PFSK-1 (cell line): ENCODE measurements around the gene RNU2-1. TPM values are rescaled to one million over a fixed set of nuclear protein-coding genes. Genes with fewer than 3 reads are reported as not detected.
"Not testable (repeated sequence)": the region's sequence is repeated elsewhere in the genome, so short reads cannot be mapped to it uniquely, and the experiment has no call there.

Experiments used
- FOXP2 ChIP-seq: optimal IDR thresholded peaks from 2 replicates; pipeline ENCODE3; 2011; ENCODE audit warnings: borderline replicate concordance, control low read depth, inconsistent platforms; ENCODE audit not compliant: insufficient read depth; ENCODE audit errors: extremely low read length, extremely low read depth
- POLR2AphosphoS5 ChIP-seq: IDR thresholded peaks from 2 replicates; pipeline ENCODE4 v1.6.1; 2012; ENCODE audit warnings: low read depth, mild to moderate bottlenecking, control low read depth, low read length, moderate library complexity
- SIN3A ChIP-seq: IDR thresholded peaks from 2 replicates; pipeline ENCODE4 v1.6.1; 2012; ENCODE audit warnings: mild to moderate bottlenecking, low read length, moderate library complexity, borderline replicate concordance; ENCODE audit not compliant: insufficient read depth
- TAF1 ChIP-seq: IDR thresholded peaks from 2 replicates; pipeline ENCODE4 v1.6.1; 2012; ENCODE audit warnings: low read length, control low read depth, borderline replicate concordance; ENCODE audit not compliant: insufficient read depth
- polyA plus RNA-seq: library from polyadenylated mRNA; unstranded; fragments of >200 nt; gene quantifications from one replicate; pipeline ENCODE4 v1.2.1, GENCODE V29; 2012; ENCODE audit warnings: low read depth, missing spikeins; ENCODE audit not compliant: insufficient read length
- TF ChIP-seq, protein P1 (sequence below), 2 experiments: IDR thresholded peaks; 2 replicates each; pipeline versions ENCODE4 v1.6.1 to v1.8.0; 2011 to 2012; ENCODE audit warnings: low read depth in 2 of 2, low read length in 2 of 2, control low read depth in 1 of 2, inconsistent platforms in 1 of 2, mild to moderate bottlenecking in 1 of 2, moderate library complexity in 1 of 2; ENCODE audit not compliant: insufficient read depth in 1 of 2

Gene RNU2-1
- not detected for polyA plus RNA-seq

GRCh38 chr17:43233877-43234276, at the start of gene RNU2-1:
Gene RNU2-1, minus strand, starts transcription at chr17:43233977.
- not testable (repeated sequence) for TF ChIP-seq POLR2AphosphoS5, FOXP2, SIN3A

DNA sequence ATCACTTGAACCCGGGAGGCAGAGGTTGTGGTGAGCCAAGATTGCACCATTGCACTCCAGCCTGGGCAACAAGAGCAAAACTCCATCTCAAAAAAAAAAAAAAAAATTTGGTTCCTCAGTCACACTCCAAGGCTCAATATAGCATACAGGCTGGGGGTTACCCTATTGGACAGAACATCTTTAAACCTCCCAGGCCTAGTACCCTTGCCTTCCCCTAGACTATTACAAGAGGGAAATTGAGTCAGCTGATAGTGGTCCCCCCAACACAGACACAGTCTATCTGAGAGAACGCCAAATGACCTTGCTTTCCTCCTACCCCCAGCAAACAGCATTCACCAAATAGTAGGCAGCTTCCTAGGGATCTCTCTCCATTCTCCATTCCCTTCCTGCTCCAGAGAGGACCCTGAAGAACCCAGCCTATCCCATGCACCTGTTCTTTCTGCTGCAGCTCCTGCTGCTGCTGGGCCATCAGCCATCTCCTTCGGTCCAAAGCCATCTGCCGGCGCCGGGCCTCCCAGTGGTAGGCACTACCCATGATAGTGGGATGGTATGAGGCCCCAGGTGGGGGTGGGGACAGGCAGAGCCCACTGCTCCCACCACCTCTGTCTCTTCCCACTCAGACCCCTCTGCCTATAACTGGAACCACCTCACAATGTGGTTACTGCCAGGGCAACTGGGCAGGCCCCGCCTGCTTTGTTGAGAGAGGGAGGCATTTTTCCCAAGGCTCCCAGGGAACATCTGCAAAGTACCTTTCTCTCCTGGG, 5.6 kb downstream of the RNU2-1 start, which contains the start of gene CCDC200:
Gene CCDC200, minus strand, starts transcription at position 604 of the 763 bp plus-strand sequence. Its CDS starts 69 bp downstream, at position 535.
- not testable (repeated sequence) for TF ChIP-seq TAF1, POLR2AphosphoS5, FOXP2

DNA sequence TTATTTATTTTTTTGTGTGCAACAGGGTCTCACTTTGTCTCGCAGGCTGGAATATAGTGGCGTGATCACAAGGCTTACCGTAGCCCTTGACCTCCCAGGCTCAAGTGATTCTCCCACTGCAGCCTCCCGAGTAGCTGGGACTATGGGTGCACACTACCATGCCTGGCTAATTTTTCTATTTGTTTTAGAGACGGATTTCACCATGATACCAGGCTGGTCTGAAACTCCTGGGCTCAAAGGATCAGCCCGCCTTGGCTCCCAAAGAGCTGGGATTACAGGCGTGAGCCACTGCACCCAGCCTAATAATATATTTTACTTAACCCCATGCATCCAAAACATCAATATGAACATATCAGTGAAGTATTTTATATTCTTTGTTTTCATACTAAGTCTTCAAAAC, 7.4 kb downstream of the RNU2-1 start:
- no peak for TF ChIP-seq FOXP2
- TF ChIP-seq SIN3A: no peak

DNA sequence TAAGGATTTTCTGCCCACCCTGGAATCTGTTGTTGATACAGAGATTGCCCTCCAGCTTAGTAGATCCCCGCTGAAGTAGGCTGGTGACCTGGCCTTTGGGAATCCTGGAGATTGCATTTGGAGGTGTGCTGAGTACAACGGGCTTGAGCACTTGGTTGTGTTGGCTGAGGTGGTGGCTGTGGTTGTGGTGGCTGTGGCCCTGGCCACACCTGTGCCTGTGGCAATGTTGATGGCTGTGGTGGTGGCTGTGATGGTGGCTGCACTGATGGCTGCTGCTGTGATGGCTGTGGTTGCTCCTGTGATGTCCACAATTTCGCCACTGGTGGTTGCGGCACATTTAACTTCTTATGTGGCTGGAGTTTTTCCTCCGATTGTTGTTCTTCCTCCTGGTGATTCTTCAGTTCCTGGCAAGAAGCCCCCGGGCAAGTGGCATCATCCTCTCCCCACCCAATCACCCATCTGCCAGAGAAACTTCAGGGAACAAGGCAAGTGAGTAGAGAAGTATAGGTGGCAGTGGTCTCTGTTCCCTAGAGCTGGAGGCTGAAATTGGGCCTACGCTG, 9.6 kb downstream of the RNU2-1 start:
- no peak for TF ChIP-seq FOXP2
- TF ChIP-seq TAF1: no peak
- TF ChIP-seq, protein P1, sequence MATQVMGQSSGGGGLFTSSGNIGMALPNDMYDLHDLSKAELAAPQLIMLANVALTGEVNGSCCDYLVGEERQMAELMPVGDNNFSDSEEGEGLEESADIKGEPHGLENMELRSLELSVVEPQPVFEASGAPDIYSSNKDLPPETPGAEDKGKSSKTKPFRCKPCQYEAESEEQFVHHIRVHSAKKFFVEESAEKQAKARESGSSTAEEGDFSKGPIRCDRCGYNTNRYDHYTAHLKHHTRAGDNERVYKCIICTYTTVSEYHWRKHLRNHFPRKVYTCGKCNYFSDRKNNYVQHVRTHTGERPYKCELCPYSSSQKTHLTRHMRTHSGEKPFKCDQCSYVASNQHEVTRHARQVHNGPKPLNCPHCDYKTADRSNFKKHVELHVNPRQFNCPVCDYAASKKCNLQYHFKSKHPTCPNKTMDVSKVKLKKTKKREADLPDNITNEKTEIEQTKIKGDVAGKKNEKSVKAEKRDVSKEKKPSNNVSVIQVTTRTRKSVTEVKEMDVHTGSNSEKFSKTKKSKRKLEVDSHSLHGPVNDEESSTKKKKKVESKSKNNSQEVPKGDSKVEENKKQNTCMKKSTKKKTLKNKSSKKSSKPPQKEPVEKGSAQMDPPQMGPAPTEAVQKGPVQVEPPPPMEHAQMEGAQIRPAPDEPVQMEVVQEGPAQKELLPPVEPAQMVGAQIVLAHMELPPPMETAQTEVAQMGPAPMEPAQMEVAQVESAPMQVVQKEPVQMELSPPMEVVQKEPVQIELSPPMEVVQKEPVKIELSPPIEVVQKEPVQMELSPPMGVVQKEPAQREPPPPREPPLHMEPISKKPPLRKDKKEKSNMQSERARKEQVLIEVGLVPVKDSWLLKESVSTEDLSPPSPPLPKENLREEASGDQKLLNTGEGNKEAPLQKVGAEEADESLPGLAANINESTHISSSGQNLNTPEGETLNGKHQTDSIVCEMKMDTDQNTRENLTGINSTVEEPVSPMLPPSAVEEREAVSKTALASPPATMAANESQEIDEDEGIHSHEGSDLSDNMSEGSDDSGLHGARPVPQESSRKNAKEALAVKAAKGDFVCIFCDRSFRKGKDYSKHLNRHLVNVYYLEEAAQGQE (IDR thresholded peaks at IDR 0.05; ENCODE audit: insufficient read depth in 1 of 2, low read depth in 2 of 2, low read length in 2 of 2): no peak
- no peak for TF ChIP-seq POLR2AphosphoS5

DNA sequence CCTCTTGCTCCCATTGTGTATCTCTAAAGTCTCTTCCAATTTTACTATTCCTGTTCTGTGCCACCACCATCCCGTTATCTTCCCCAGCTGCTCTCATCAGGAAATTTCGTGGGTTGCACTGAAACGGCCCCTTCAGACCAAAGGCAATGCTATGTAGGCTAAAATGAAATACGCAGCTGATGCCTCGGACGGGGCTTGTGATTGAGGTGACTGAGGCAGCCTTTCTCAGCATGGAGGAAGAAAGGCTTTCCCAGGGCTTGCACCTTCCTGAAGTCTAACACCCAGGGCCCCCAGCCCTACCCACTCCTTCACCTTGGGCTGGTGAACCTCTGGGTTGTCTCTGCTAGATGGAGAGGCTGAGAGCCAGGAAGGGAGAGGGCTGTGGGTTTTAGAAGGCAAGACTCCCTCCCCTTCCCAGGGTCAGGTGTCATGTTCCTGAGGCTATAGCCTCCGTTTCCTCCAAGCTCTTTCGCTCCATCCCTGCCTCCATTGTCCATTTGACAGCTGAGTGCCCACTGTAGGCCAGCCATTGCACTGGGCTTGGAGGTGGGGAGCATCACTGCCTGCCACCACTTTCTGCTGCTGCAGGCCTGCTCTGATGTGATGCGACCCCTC, 13.2 kb downstream of the RNU2-1 start:
- TF ChIP-seq FOXP2 (no peak), SIN3A (no peak), TAF1 (no peak), POLR2AphosphoS5 (no peak)
- TF ChIP-seq, protein P1 (IDR thresholded peaks at IDR 0.05; ENCODE audit: insufficient read depth in 1 of 2, low read depth in 2 of 2, low read length in 2 of 2): no peak

- TF ChIP-seq, protein P1 (IDR thresholded peaks at IDR 0.05; ENCODE audit: insufficient read depth in 1 of 2, low read depth in 2 of 2, low read length in 2 of 2): no peak
These were observed 13.9 kb downstream of the RNU2-1 start for GRCh38 chr17:43219746-43220380.

- TF ChIP-seq, protein P1 (IDR thresholded peaks at IDR 0.05; ENCODE audit: insufficient read depth in 1 of 2, low read depth in 2 of 2, low read length in 2 of 2): no peak
- TF ChIP-seq SIN3A (no peak), POLR2AphosphoS5 (no peak), FOXP2 (no peak), TAF1 (no peak)
These were observed 14.8 kb downstream of the RNU2-1 start for GRCh38 chr17:43219001-43219400.
